ENCODE measurements around the gene TMCC2.
"Not testable (repeated sequence)": the region's sequence is repeated elsewhere in the genome, so short reads cannot be mapped to it uniquely, and the experiment has no call there.

DNA sequence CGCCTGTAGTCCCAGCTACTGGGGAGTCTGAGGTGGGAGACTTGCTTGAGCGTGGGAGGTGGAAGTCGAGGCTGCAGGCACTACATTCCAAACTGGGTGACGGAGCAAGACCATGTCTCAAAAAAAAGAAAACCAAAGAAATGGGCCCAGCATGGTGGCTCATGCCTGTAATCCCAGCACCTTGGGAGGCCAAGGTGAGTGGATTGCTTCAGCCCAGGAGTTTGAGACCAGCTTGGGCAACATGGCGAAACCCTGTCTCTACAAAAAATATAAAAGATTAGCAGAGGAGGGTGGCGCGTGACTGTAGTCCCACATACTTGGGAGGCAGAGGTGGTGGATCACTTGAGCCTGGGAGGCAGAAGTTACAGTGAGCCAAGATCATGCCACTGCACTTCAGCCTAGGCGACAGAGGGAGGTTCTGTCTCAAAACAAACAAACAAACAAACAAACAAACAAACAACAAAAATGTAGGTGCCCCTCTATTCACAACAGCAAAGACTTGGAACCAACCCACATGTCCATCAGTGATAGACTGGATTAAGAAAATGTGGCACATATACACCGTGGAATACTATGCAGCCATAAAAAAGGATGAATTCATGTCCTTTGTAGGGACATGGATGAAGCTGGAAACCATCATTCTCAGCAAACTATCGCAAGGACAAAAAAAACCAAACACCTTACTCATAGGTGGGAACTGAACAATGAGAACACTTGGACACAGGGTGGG lies 53.1 kb downstream of the TMCC2 start:
- TF ChIP-seq CTCF (IDR thresholded peaks at IDR 0.05; ENCODE audit: insufficient read depth, low read depth, low read length); EZH2 (IDR thresholded peaks at IDR 0.05; ENCODE audit: insufficient read depth, low read length): not testable (repeated sequence)

Measured in astrocyte (in vitro differentiated cells and primary cell).